CMK (cell line): Measurements from ENCODE around the gene MSI2.
"Not testable (repeated sequence)": the region's sequence is repeated elsewhere in the genome, so short reads cannot be mapped to it uniquely, and the experiment has no call there.

Experiments used
- DNase-seq: peaks from one replicate; pipeline ENCODE4 v3.0.0-alpha.2; 2010; ENCODE audit warnings: low read depth

MSI2 gene

GRCh38 chr17:57485916-57486881, 229.9 kb downstream of the MSI2 start:
- no peak for DNase-seq

- no peak for DNase-seq
These were observed 230.6 kb downstream of the MSI2 start for GRCh38 chr17:57486882-57487301.

GRCh38 chr17:57487573-57487972, 231.2 kb downstream of the MSI2 start:
- no peak for DNase-seq

- no peak for DNase-seq
These were observed 232.5 kb downstream of the MSI2 start for GRCh38 chr17:57488856-57489255.

- DNase-seq, result no peak
These were observed 233.0 kb downstream of the MSI2 start for GRCh38 chr17:57489321-57489720.

- DNase-seq, result no peak
These were observed 234.0 kb downstream of the MSI2 start for GRCh38 chr17:57490111-57490845.

- DNase-seq, result no peak
These were observed 234.6 kb downstream of the MSI2 start for GRCh38 chr17:57490890-57491289.

- no peak for DNase-seq
These were observed 236.8 kb downstream of the MSI2 start for GRCh38 chr17:57493171-57493570.

- DNase-seq, result no peak
These were observed 237.3 kb downstream of the MSI2 start for GRCh38 chr17:57493625-57494024.

GRCh38 chr17:57494443-57494842, 238.1 kb downstream of the MSI2 start:
- DNase-seq, result no peak

- no peak for DNase-seq
These were observed 239.4 kb downstream of the MSI2 start for GRCh38 chr17:57495771-57496170.

GRCh38 chr17:57496382-57496781, 240.1 kb downstream of the MSI2 start:
- DNase-seq, result no peak

GRCh38 chr17:57498443-57498842, 242.1 kb downstream of the MSI2 start:
- no peak for DNase-seq

- DNase-seq, result not testable (repeated sequence)
These were observed 242.9 kb downstream of the MSI2 start for GRCh38 chr17:57499221-57499620.

GRCh38 chr17:57499648-57500049, 243.3 kb downstream of the MSI2 start:
- DNase-seq, result no peak

GRCh38 chr17:57501016-57501415, 244.7 kb downstream of the MSI2 start:
- DNase-seq, result no peak

GRCh38 chr17:57502022-57502421, 245.7 kb downstream of the MSI2 start:
- no peak for DNase-seq

- DNase-seq, result no peak
These were observed 246.5 kb downstream of the MSI2 start for GRCh38 chr17:57502811-57503241.

- no peak for DNase-seq
These were observed 247.9 kb downstream of the MSI2 start for GRCh38 chr17:57504208-57504607.

GRCh38 chr17:57505841-57506773, 249.8 kb downstream of the MSI2 start:
- no peak for DNase-seq

GRCh38 chr17:57506774-57507127, 250.4 kb downstream of the MSI2 start:
- DNase-seq, result no peak

- DNase-seq, result no peak
These were observed 251.5 kb downstream of the MSI2 start for GRCh38 chr17:57507828-57508227.
